SK-N-SH (cell line): ENCODE measurements around the gene EBNA1BP2. TPM values are rescaled to one million over a fixed set of nuclear protein-coding genes. Genes with fewer than 3 reads are reported as not detected.

Experiments
- CTCF ChIA-PET: fragments of 300-600, 350-600 bp; formaldehyde crosslinking; extraction: SDS; loops from one replicate; lab custom pipeline; 2021; lab: Yijun Ruan, JAX
- POLR2A ChIA-PET: fragments of 350-600 bp; sonication (Branson Sonifier 250); formaldehyde crosslinking; extraction: SDS; loops from one replicate; lab custom pipeline; 2020; ENCODE audit warnings: antibody characterized with exemption, inconsistent platforms; lab: Yijun Ruan, JAX
- DNase-seq: peaks from one replicate; pipeline ENCODE4 v3.0.0; 2012
- H2AFZ ChIP-seq: fragments of 200-600 bp; sonication (generic); 2 replicates; pipeline ENCODE4 v1.8.1; 2016; ENCODE audit warnings: antibody characterized with exemption, mild to moderate bottlenecking, low read depth
- H3F3A ChIP-seq: fragments of 200-600 bp; sonication (generic); replicated peaks from 2 replicates; pipeline ENCODE3; 2016; ENCODE audit warnings: antibody characterized with exemption, mild to moderate bottlenecking; ENCODE audit not compliant: insufficient read depth
- H3K27ac ChIP-seq, 2 experiments: fragments of 200-500 bp in 1 of 2; fragments of 200-600 bp in 1 of 2; sonication (Bioruptor generic) in 1 of 2; sonication (generic), shearing (Covaris generic) in 1 of 2; 2 replicates each; pipeline versions ENCODE4 v1.5.1 to v1.6.1; 2014 to 2016; ENCODE audit warnings: low read depth in 2 of 2, inconsistent platforms in 1 of 2, low read length in 1 of 2, mild to moderate bottlenecking in 1 of 2, mixed read lengths in 1 of 2
- H3K27me3 ChIP-seq: fragments of 200-600 bp; sonication (generic), shearing (Covaris generic); 2 replicates; pipeline ENCODE4 v1.6.1; 2016; ENCODE audit warnings: mixed run types; ENCODE audit not compliant: insufficient read depth
- H3K36me3 ChIP-seq, 2 experiments: fragments of 200-500 bp in 1 of 2; fragments of 200-600 bp in 1 of 2; sonication (Bioruptor generic) in 1 of 2; sonication (generic) in 1 of 2; replicated peaks in 1 of 2; 2 replicates each; pipeline versions ENCODE3 to v1.5.1; 2014 to 2016; ENCODE audit warnings: low read length in 1 of 2, mild to moderate bottlenecking in 1 of 2; ENCODE audit not compliant: insufficient read depth in 2 of 2, control insufficient read depth in 1 of 2
- H3K4me1 ChIP-seq, 2 experiments: fragments of 200-500 bp in 1 of 2; fragments of 200-600 bp in 1 of 2; sonication (Bioruptor generic) in 1 of 2; sonication (generic), shearing (Covaris generic) in 1 of 2; 2 replicates each; pipeline versions ENCODE4 v1.5.1 to v1.6.1; 2014 to 2016; ENCODE audit warnings: low read depth in 1 of 2, low read length in 1 of 2, mixed run types in 1 of 2; ENCODE audit not compliant: insufficient read depth in 2 of 2, control insufficient read depth in 1 of 2
- H3K4me2 ChIP-seq: fragments of 200-600 bp; sonication (generic), shearing (Covaris generic); 2 replicates; pipeline ENCODE4 v1.6.1; 2017; ENCODE audit warnings: mixed run types
- H3K4me3 ChIP-seq, 2 experiments: fragments of 200-500 bp in 1 of 2; fragments of 200-600 bp in 1 of 2; sonication (Bioruptor generic) in 1 of 2; sonication (generic), shearing (Covaris generic) in 1 of 2; 2 replicates each; pipeline versions ENCODE4 v1.5.1 to v1.8.1; 2014 to 2016; ENCODE audit warnings: low read depth in 2 of 2, inconsistent platforms in 1 of 2, low read length in 1 of 2, mild to moderate bottlenecking in 1 of 2, mixed read lengths in 1 of 2, moderate library complexity in 1 of 2
- H3K79me2 ChIP-seq: fragments of 200-600 bp; sonication (generic); 2 replicates; pipeline ENCODE4 v1.8.1; 2017; ENCODE audit warnings: mild to moderate bottlenecking; ENCODE audit not compliant: insufficient read depth
- H3K9ac ChIP-seq: fragments of 200-600 bp; sonication (generic); 2 replicates; pipeline ENCODE4 v1.6.1; 2017; ENCODE audit warnings: mixed run types
- H3K9me2 ChIP-seq: fragments of 200-600 bp; sonication (generic); 2 replicates; pipeline ENCODE4 v1.6.1; 2017; ENCODE audit warnings: mixed run types
- H3K9me3 ChIP-seq: fragments of 200-600 bp; sonication (generic); 2 replicates; pipeline ENCODE4 v1.6.1; 2017; ENCODE audit warnings: mixed run types, mild to moderate bottlenecking, moderate library complexity
- H4K20me1 ChIP-seq: fragments of 200-600 bp; sonication (generic); 2 replicates; pipeline ENCODE4 v1.6.1; 2017; ENCODE audit warnings: mild to moderate bottlenecking, mixed run types; ENCODE audit not compliant: insufficient read depth
- CHD2 ChIP-seq: fragments of 150-350 bp; IDR thresholded peaks from 2 replicates; pipeline ENCODE4 v1.6.1; 2018; ENCODE audit warnings: low read length; ENCODE audit not compliant: partially characterized antibody
- ELF1 ChIP-seq: IDR thresholded peaks from 2 replicates; pipeline ENCODE4 v1.4.0; 2012
- EZH2phosphoT487 ChIP-seq: fragments of 200-600 bp; sonication (generic); IDR thresholded peaks from 2 replicates; pipeline ENCODE4 v1.6.1; 2017; ENCODE audit warnings: low read depth, mixed run types, mild to moderate bottlenecking, antibody characterized with exemption, moderate library complexity, borderline replicate concordance
- FOSL2 ChIP-seq: IDR thresholded peaks from 2 replicates; pipeline ENCODE4 v1.4.0; 2012; ENCODE audit warnings: low read depth, mild to moderate bottlenecking, moderate library complexity, borderline replicate concordance
- FOXJ3 ChIP-seq: sonication (generic); formaldehyde crosslinking; IDR thresholded peaks from 2 replicates; pipeline ENCODE4 v1.5.1; 2020; ENCODE audit warnings: mild to moderate bottlenecking, missing genetic modification reagents
- FOXM1 ChIP-seq: IDR thresholded peaks from 2 replicates; pipeline ENCODE4 v1.4.0; 2012; ENCODE audit warnings: low read depth, mild to moderate bottlenecking
- GABPA ChIP-seq: IDR thresholded peaks from 2 replicates; pipeline ENCODE4 v1.4.0; 2012; ENCODE audit warnings: low read depth, mild to moderate bottlenecking
- JUND ChIP-seq: IDR thresholded peaks from 2 replicates; pipeline ENCODE4 v1.4.0; 2012
- MAX ChIP-seq: IDR thresholded peaks from 2 replicates; pipeline ENCODE4 v1.4.0; 2012; ENCODE audit warnings: low read depth
- MEF2A ChIP-seq: IDR thresholded peaks from 2 replicates; pipeline ENCODE4 v1.4.0; 2012; ENCODE audit warnings: low read depth, borderline replicate concordance
- MXI1 ChIP-seq: IDR thresholded peaks from 2 replicates; pipeline ENCODE4 v1.6.1; 2012; ENCODE audit warnings: mild to moderate bottlenecking, low read depth, low read length, improper control_type of control experiment
- NFIC ChIP-seq: IDR thresholded peaks from 2 replicates; pipeline ENCODE4 v1.4.0; 2012; ENCODE audit warnings: borderline replicate concordance
- POLR2AphosphoS5 ChIP-seq: IDR thresholded peaks from 2 replicates; pipeline ENCODE4 v1.6.1; 2012; ENCODE audit warnings: low read depth, low read length
- RAD21 ChIP-seq: IDR thresholded peaks from 2 replicates; pipeline ENCODE4 v1.6.1; 2012; ENCODE audit warnings: mild to moderate bottlenecking, low read length
- RFX5 ChIP-seq: IDR thresholded peaks from 2 replicates; pipeline ENCODE4 v1.6.1; 2012; ENCODE audit warnings: mild to moderate bottlenecking, improper control_type of control experiment, low read length
- TCF12 ChIP-seq: IDR thresholded peaks from 2 replicates; pipeline ENCODE4 v1.4.0; 2012
- USF1 ChIP-seq: IDR thresholded peaks from 2 replicates; pipeline ENCODE4 v1.4.0; 2012; ENCODE audit warnings: low read depth, borderline replicate concordance
- YY1 ChIP-seq: IDR thresholded peaks from 2 replicates; pipeline ENCODE4 v1.4.0; 2012; ENCODE audit warnings: low read depth, mild to moderate bottlenecking
- WGBS: methylation state at CpG from one replicate; pipeline ENCODE4 v1.1.6; 2017; ENCODE audit warnings: low lambda C conversion rate; 5-methylcytosine and 5-hydroxymethylcytosine counted together
- polyA plus RNA-seq, 3 experiments: library from polyadenylated mRNA; depleted of rRNA; stranded (reverse); fragments of >200 nt; gene quantifications; 2 replicates each; pipeline ENCODE4 v1.2.3, GENCODE V29; 2012
- TF ChIP-seq, protein P1 (sequence below): fragments of 150-350 bp; IDR thresholded peaks from 2 replicates; pipeline ENCODE4 v1.6.1; 2016; ENCODE audit warnings: mild to moderate bottlenecking, low read depth, low read length
- TF ChIP-seq, protein P2 (sequence below): fragments of 200-600 bp; sonication (generic); IDR thresholded peaks from 2 replicates; pipeline ENCODE4 v1.6.1; 2017; ENCODE audit warnings: antibody characterized with exemption, mild to moderate bottlenecking, moderate library complexity

Gene EBNA1BP2
- polyA plus RNA-seq, 1 of the 3 experiments (the other 2 are of a cell fraction): 146 TPM

DNA sequence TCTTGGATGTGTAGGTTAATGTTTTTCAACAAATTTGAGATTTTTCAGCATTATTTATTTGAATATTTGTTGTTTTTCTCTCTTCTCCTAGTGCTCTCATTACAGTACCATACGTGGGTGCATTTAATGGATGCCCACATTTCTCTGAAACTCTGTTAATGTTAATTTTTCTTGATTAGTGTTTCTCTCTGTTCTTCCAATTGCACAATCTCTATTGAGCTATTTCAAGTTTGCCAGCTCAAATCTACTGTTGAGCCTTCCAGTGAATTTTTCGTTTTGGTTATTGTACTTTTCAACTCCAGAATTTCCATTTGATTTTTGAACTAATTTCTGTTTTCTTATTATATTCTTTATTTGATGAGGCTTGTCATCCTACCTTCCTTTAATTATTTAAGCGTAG is 31.8 kb upstream of the EBNA1BP2 start:
- Histone ChIP-seq H4K20me1 (no peaks in the 10 kb centered on the region), H3K36me3 (no peaks in the 10 kb centered on the region), H2AFZ (no peak overlapping the region), H3K27me3 (no peaks in the 10 kb centered on the region), H3K79me2 (no peaks in the 10 kb centered on the region), H3K9ac (no peak overlapping the region), H3K27ac (no peak overlapping the region), H3K4me2 (no peak overlapping the region), H3K9me3 (no peaks in the 10 kb centered on the region), H3K4me1 (peaks cover 0 to 23% of the 10 kb centered on the region in 2 experiments; a peak in 2 of 4 replicates), H3F3A (peaks cover 25% of the 10 kb centered on the region), H3K9me2 (no peaks in the 10 kb centered on the region), H3K4me3 (no peak overlapping the region)
- ChIA-PET POLR2A (no interaction called here), CTCF (interaction anchor here (0.8 kb wide), 1 partner anchor 23 kb away, joined by 3 read pairs; no protein-coding TSS in a partner anchor)
- no peak for DNase-seq
- 84% methylated on average over 3 of the region's 3 CpGs for WGBS
- TF ChIP-seq NFIC: no peak
- no peak for TF ChIP-seq POLR2AphosphoS5
- no peak for TF ChIP-seq YY1
- TF ChIP-seq, protein P1, sequence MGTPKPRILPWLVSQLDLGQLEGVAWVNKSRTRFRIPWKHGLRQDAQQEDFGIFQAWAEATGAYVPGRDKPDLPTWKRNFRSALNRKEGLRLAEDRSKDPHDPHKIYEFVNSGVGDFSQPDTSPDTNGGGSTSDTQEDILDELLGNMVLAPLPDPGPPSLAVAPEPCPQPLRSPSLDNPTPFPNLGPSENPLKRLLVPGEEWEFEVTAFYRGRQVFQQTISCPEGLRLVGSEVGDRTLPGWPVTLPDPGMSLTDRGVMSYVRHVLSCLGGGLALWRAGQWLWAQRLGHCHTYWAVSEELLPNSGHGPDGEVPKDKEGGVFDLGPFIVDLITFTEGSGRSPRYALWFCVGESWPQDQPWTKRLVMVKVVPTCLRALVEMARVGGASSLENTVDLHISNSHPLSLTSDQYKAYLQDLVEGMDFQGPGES: no peak
- TF ChIP-seq TCF12: no peak
- TF ChIP-seq CHD2: no peak
- no peak for TF ChIP-seq FOSL2
- no peak for TF ChIP-seq FOXM1
- TF ChIP-seq JUND: no peak
- TF ChIP-seq, protein P2, sequence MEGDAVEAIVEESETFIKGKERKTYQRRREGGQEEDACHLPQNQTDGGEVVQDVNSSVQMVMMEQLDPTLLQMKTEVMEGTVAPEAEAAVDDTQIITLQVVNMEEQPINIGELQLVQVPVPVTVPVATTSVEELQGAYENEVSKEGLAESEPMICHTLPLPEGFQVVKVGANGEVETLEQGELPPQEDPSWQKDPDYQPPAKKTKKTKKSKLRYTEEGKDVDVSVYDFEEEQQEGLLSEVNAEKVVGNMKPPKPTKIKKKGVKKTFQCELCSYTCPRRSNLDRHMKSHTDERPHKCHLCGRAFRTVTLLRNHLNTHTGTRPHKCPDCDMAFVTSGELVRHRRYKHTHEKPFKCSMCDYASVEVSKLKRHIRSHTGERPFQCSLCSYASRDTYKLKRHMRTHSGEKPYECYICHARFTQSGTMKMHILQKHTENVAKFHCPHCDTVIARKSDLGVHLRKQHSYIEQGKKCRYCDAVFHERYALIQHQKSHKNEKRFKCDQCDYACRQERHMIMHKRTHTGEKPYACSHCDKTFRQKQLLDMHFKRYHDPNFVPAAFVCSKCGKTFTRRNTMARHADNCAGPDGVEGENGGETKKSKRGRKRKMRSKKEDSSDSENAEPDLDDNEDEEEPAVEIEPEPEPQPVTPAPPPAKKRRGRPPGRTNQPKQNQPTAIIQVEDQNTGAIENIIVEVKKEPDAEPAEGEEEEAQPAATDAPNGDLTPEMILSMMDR: no peak
- no peak for TF ChIP-seq USF1
- no peak for TF ChIP-seq MEF2A
- no peak for TF ChIP-seq ELF1
- TF ChIP-seq EZH2phosphoT487: no peak
- no peak for TF ChIP-seq GABPA
- no peak for TF ChIP-seq MAX
- TF ChIP-seq RAD21: no peak
- TF ChIP-seq RFX5: no peak
- TF ChIP-seq FOXJ3: no peak
- no peak for TF ChIP-seq MXI1
